ENCODE measurements around the gene LINGO1.

LINGO1 gene

GRCh38 chr15:77615472-77615871, 17.2 kb downstream of the LINGO1 start:
- no peak for TF ChIP-seq CTCF (IDR thresholded peaks at IDR 0.05; ENCODE audit: low read depth, low read length)

GRCh38 chr15:77614251-77614806, 18.4 kb downstream of the LINGO1 start:
- no peak for TF ChIP-seq CTCF (IDR thresholded peaks at IDR 0.05; ENCODE audit: low read depth, low read length)
- H3K4me3 ChIP-seq (ENCODE audit: low read depth, low read length), result no peak overlapping the region

More at GRCh38 chr15:77615472-77615871, 17.2 kb downstream of the LINGO1 start:
- no peak overlapping the region for H3K4me3 ChIP-seq (ENCODE audit: low read depth, low read length)

- no peak for TF ChIP-seq CTCF (IDR thresholded peaks at IDR 0.05; ENCODE audit: low read depth, low read length)
- H3K4me3 ChIP-seq (ENCODE audit: low read depth, low read length), result no peak overlapping the region
These were observed 18.9 kb downstream of the LINGO1 start for GRCh38 chr15:77613814-77614213.

GRCh38 chr15:77612958-77613601, 19.6 kb downstream of the LINGO1 start:
- H3K4me3 ChIP-seq (ENCODE audit: low read depth, low read length), result no peak overlapping the region
- no peak for TF ChIP-seq CTCF (IDR thresholded peaks at IDR 0.05; ENCODE audit: low read depth, low read length)

GRCh38 chr15:77611767-77612166, 20.9 kb downstream of the LINGO1 start:
- TF ChIP-seq CTCF (IDR thresholded peaks at IDR 0.05; ENCODE audit: low read depth, low read length), result no peak
- no peak overlapping the region for H3K4me3 ChIP-seq (ENCODE audit: low read depth, low read length)

- no peak overlapping the region for H3K4me3 ChIP-seq (ENCODE audit: low read depth, low read length)
- no peak for TF ChIP-seq CTCF (IDR thresholded peaks at IDR 0.05; ENCODE audit: low read depth, low read length)
These were observed 22.0 kb downstream of the LINGO1 start for GRCh38 chr15:77610731-77611130.

- TF ChIP-seq CTCF (IDR thresholded peaks at IDR 0.05; ENCODE audit: low read depth, low read length), result no peak
- no peak overlapping the region for H3K4me3 ChIP-seq (ENCODE audit: low read depth, low read length)
These were observed 23.2 kb downstream of the LINGO1 start for GRCh38 chr15:77609558-77609957.
